GM12892 (cell line): ENCODE data around the gene CCDC88C.

Experiments used
- POLR2A ChIP-seq: IDR thresholded peaks from 2 replicates; pipeline ENCODE4 v1.6.1; 2011; ENCODE audit warnings: low read depth, low read length, control low read depth
- POLR2AphosphoS5 ChIP-seq: IDR thresholded peaks from 2 replicates; pipeline ENCODE4 v1.6.1; 2011; ENCODE audit warnings: low read depth, low read length, control low read depth
- TAF1 ChIP-seq: IDR thresholded peaks from 2 replicates; pipeline ENCODE4 v1.6.1; 2011; ENCODE audit warnings: low read depth, mild to moderate bottlenecking, control low read depth, low read length, borderline replicate concordance

- TF ChIP-seq POLR2A = no peak
- TF ChIP-seq POLR2AphosphoS5 = no peak
- no peak for TF ChIP-seq TAF1
These were observed 12.3 kb downstream of the CCDC88C start for GRCh38 chr14:91405241-91405721.
